Heart left ventricle (tissue), 16 donors: ENCODE measurements around the gene NLRC5. TPM values are rescaled to one million over a fixed set of nuclear protein-coding genes. Genes with fewer than 3 reads are reported as not detected.

Source experiments
- ATAC-seq, 4 donors: fragments of 200-7000 bp; cut with Tn5 transposase; one replicate each; pipeline ENCODE4 v1.9.1; 2020 to 2022; ENCODE audit warnings: moderate library complexity in 4 of 4, mild to moderate bottlenecking in 3 of 4, moderate number of reproducible peaks in 1 of 4
- DNase-seq, 5 donors: peaks; one replicate each; pipeline ENCODE4 v3.0.0-alpha.2; 2020
- H3K27ac ChIP-seq, 12 donors: fragments of 200-600 bp; sonication (generic) in 4 of 12; one replicate each; pipeline versions ENCODE4 v1.5.0 to v1.8.0; 2016 to 2022; ENCODE audit warnings: mild to moderate bottlenecking in 2 of 12
- H3K27me3 ChIP-seq, 9 donors: fragments of 200-600 bp; sonication (generic) in 2 of 9; one replicate each; pipeline versions ENCODE4 v1.5.1 to v1.8.0; 2016 to 2022; ENCODE audit warnings: mild to moderate bottlenecking in 3 of 9
- H3K36me3 ChIP-seq, 9 donors: fragments of 200-600 bp; sonication (generic) in 2 of 9; one replicate each; pipeline versions ENCODE4 v1.5.0 to v1.8.0; 2018 to 2022; ENCODE audit warnings: mild to moderate bottlenecking in 2 of 9
- H3K4me1 ChIP-seq, 12 donors: fragments of 200-600 bp; sonication (generic) in 4 of 12; one replicate each; pipeline versions ENCODE4 v1.5.0 to v1.8.0; 2016 to 2022; ENCODE audit warnings: mild to moderate bottlenecking in 3 of 12
- H3K4me3 ChIP-seq, 12 donors: fragments of 200-600 bp; sonication (generic) in 4 of 12; one replicate each; pipeline versions ENCODE4 v1.5.0 to v1.8.0; 2017 to 2022; ENCODE audit warnings: mild to moderate bottlenecking in 9 of 12, moderate library complexity in 4 of 12
- H3K9me3 ChIP-seq, 12 donors: fragments of 200-600 bp; sonication (generic) in 4 of 12; one replicate each; pipeline versions ENCODE4 v1.5.0 to v1.8.0; 2016 to 2022; ENCODE audit warnings: mild to moderate bottlenecking in 1 of 12
- POLR2A ChIP-seq, 2 donors: fragments of 450-650 bp; IDR thresholded peaks; one replicate each; pipeline ENCODE4 v1.6.1; 2017; ENCODE audit warnings: antibody characterized with exemption in 2 of 2, mild to moderate bottlenecking in 2 of 2, moderate library complexity in 2 of 2
- WGBS, 4 donors: extraction: QIAGEN DNeasy Blood & Tissue Kit in 2 of 4; methylation state at CpG; one replicate each; pipeline versions ENCODE4 v1.1.5 to v1.1.7; 2013 to 2018; 5-methylcytosine and 5-hydroxymethylcytosine counted together
- intact Hi-C, 10 donors: fragments of 100-400 bp; cut with DNase I; formaldehyde crosslinking; loops; one replicate each; pipeline versions ENCODE4 v1.11.1 to v1.14.2; 2022
- polyA plus RNA-seq, 2 donors: library from polyadenylated mRNA; stranded (reverse); fragments of 200-250 nt; gene quantifications; one replicate each; pipeline ENCODE4 v1.2.3, GENCODE V29; 2013
- total RNA-seq, 9 donors: library from RNA; depleted of rRNA in 2 of 9; stranded (reverse); fragments of >200 nt in 2 of 9; fragmentation: NEBNext Ultra II Directional in 3 of 9; extraction: Animal tissue kit (Norgen Biotek cat#: 25700) in 3 of 9; gene quantifications; one replicate each; pipeline versions ENCODE4 v1.1.0 to v1.2.4, GENCODE V29; 2016 to 2023
- TF ChIP-seq, protein P1 (sequence below), 12 donors: fragments of 200-600 bp; sonication (generic) in 4 of 12; IDR thresholded peaks; one replicate each; pipeline versions ENCODE4 v1.5.0 to v1.8.0; 2018 to 2022; ENCODE audit warnings: antibody characterized with exemption in 12 of 12, mild to moderate bottlenecking in 5 of 12
- donor health status: ischemic (EF 13 %, LVEDD 7.1; RV severe dilation, severe dysfunction).
- donor health status: healthy with polysubstance abuse.
- donor health status: DM: no; HTN: yes; CAD: no.
- donor health status: DM: no; HTN: no; CAD: no.
- donor health status: ischemic (EF 25% LVEDD 6.9; RV normal size, moderate dysfunction).
- donor health status: ischemic (EF 25% LVEDD 5.7; RV mildly dilated, moderate dysfunction).
- donor health status: healthy.
- donor health status: DM: yes; HTN: yes; CAD: no.
- donor health status: ischemic (EF 35%, LVEDD 5.7; RV mildly dilated, moderate dysfunction).
- donor health status: nonischemic (EF 11% LVEDD 7.7; RV severe dilation, severe dysfunction).
- donor health status: DM: yes; HTN: yes; CAD: no.
- donor health status: PGD.
- donor health status: ischemic (EF 29% LVEDD 5.4; RV normal size, mild dysfunction).
- donor health status: nonischemic (EF 23%, LVEDD 6.1; RV moderate dilation, normal function).

The NLRC5 gene
- total and polyA plus RNA-seq, 11 donors = 5.8 to 98.6 (median 9.9) TPM

DNA sequence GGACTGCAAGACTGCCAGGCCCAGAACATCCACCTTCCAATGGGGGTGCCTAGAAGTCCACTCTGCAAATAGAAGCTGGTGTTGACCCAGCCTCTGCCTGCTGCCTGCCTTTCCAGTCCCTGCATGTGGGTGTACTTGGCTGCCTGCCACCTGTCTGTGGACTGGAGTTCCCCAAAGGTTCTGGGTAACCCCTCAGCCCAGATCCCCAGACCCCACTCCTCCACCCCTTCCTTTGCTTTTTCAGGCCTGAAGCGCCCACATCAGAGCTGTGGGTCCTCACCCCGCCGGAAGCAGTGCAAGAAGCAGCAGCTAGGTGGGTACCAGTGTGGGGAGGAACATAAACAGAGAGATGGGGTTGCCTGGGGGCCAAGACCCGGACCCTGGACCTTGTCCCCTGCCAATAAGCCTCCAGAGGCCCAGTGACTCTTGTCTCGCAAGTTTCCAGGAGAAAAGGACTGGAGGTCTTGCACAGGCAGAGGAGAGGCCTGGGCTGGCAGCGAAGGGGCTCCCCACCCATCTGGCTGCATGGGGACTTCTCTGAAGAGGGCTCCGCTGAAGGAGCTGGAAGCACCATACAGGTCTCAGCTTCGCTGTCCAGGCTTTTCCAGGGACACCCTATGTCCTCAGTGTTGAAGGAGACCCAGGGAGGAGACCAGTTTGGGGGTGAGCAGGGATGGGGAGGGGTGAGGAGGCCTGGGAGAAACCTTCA, 34.3 kb downstream of the NLRC5 start:
- Histone ChIP-seq H3K9me3 (peaks cover 0 to 3% (median 0%) of the 10 kb centered on the region in 12 donors), H3K4me3 (no peak overlapping the region), H3K36me3 (peaks cover 0 to 96% (median 37%) of the 10 kb centered on the region in 9 donors), H3K4me1 (peaks cover 0 to 28% (median 0%) of the 10 kb centered on the region in 12 donors), H3K27ac (peak overlapping the region in 1 of 12 donors; percentile 37), H3K27me3 (no peaks in the 10 kb centered on the region)
- ATAC-seq (no peak), DNase-seq (no peak)
- intact Hi-C loops = loop anchor here in 1 of 10 donors (5.0 kb wide), 1 partner anchor 56 kb away; no protein-coding TSS in a partner anchor
- 89 to 96% (median 92%) methylated on average over 8 of the region's 8 CpGs for WGBS, 4 donors
- TF ChIP-seq, protein P1, sequence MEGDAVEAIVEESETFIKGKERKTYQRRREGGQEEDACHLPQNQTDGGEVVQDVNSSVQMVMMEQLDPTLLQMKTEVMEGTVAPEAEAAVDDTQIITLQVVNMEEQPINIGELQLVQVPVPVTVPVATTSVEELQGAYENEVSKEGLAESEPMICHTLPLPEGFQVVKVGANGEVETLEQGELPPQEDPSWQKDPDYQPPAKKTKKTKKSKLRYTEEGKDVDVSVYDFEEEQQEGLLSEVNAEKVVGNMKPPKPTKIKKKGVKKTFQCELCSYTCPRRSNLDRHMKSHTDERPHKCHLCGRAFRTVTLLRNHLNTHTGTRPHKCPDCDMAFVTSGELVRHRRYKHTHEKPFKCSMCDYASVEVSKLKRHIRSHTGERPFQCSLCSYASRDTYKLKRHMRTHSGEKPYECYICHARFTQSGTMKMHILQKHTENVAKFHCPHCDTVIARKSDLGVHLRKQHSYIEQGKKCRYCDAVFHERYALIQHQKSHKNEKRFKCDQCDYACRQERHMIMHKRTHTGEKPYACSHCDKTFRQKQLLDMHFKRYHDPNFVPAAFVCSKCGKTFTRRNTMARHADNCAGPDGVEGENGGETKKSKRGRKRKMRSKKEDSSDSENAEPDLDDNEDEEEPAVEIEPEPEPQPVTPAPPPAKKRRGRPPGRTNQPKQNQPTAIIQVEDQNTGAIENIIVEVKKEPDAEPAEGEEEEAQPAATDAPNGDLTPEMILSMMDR (IDR thresholded peaks at IDR 0.05) = no peak
- TF ChIP-seq POLR2A (IDR thresholded peaks at IDR 0.05) = no peak

- 91 to 93% (median 93%) methylated on average over 17 to 19 of the region's 19 CpGs for WGBS, 4 donors
- peaks cover 0 to 96% (median 24%) of the 10 kb centered on the region in 9 donors for H3K36me3 ChIP-seq
Measured at GRCh38 chr16:57024894-57025680, 35.7 kb downstream of the NLRC5 start.

GRCh38 chr16:57025941-57026777, 36.8 kb downstream of the NLRC5 start:
- TF ChIP-seq, protein P1 (IDR thresholded peaks at IDR 0.05) = no peak
- TF ChIP-seq POLR2A (IDR thresholded peaks at IDR 0.05) = no peak
- 89 to 93% (median 91%) methylated on average over 18 to 21 of the region's 21 CpGs for WGBS, 4 donors
- no peak overlapping the region for H3K4me3 ChIP-seq
- ATAC-seq = peak in 2 of 4 donors; percentile 41 to 43
- DNase-seq = no peak
- peaks cover 0 to 28% (median 0%) of the 10 kb centered on the region in 12 donors for H3K4me1 ChIP-seq
- no peaks in the 10 kb centered on the region for H3K9me3 ChIP-seq
- intact Hi-C loops = no loop called here
- peaks cover 0 to 93% (median 20%) of the 10 kb centered on the region in 9 donors for H3K36me3 ChIP-seq
- H3K27me3 ChIP-seq = no peaks in the 10 kb centered on the region
- H3K27ac ChIP-seq = no peak overlapping the region

More at GRCh38 chr16:57024894-57025680, 35.7 kb downstream of the NLRC5 start:
- Histone ChIP-seq H3K27ac (no peak overlapping the region), H3K9me3 (no peaks in the 10 kb centered on the region), H3K4me3 (no peak overlapping the region), H3K27me3 (no peaks in the 10 kb centered on the region), H3K4me1 (peaks cover 0 to 28% (median 0%) of the 10 kb centered on the region in 12 donors)
- ATAC-seq (no peak), DNase-seq (no peak)
- intact Hi-C loops = loop anchor here in 1 of 10 donors (5.0 kb wide), 1 partner anchor 58 kb away; no protein-coding TSS in a partner anchor
- no peak for TF ChIP-seq POLR2A (IDR thresholded peaks at IDR 0.05)
- TF ChIP-seq, protein P1 (IDR thresholded peaks at IDR 0.05) = no peak
